Vagina (tissue), 2 donors: ENCODE data around the gene NEDD4L.

ENCODE experiments used
- POLR2AphosphoS5 ChIP-seq, 2 donors: sonication (generic); formaldehyde crosslinking; IDR thresholded peaks; one replicate each; pipeline ENCODE4 v1.9.0; 2017; ENCODE audit warnings: antibody characterized with exemption in 2 of 2, mild to moderate bottlenecking in 2 of 2, low read depth in 1 of 2; ENCODE audit not compliant: insufficient read depth in 1 of 2
- TF ChIP-seq, protein P1 (sequence below), 3 experiments: fragments of 450-650 bp in 2 of 3; fragments of 200-600 bp in 1 of 3; sonication (generic) in 1 of 3; IDR thresholded peaks; one replicate each; pipeline ENCODE4 v1.5.1; 2017 to 2019; ENCODE audit warnings: antibody characterized with exemption in 3 of 3, mild to moderate bottlenecking in 2 of 3, moderate library complexity in 2 of 3

- TF ChIP-seq, protein P1, sequence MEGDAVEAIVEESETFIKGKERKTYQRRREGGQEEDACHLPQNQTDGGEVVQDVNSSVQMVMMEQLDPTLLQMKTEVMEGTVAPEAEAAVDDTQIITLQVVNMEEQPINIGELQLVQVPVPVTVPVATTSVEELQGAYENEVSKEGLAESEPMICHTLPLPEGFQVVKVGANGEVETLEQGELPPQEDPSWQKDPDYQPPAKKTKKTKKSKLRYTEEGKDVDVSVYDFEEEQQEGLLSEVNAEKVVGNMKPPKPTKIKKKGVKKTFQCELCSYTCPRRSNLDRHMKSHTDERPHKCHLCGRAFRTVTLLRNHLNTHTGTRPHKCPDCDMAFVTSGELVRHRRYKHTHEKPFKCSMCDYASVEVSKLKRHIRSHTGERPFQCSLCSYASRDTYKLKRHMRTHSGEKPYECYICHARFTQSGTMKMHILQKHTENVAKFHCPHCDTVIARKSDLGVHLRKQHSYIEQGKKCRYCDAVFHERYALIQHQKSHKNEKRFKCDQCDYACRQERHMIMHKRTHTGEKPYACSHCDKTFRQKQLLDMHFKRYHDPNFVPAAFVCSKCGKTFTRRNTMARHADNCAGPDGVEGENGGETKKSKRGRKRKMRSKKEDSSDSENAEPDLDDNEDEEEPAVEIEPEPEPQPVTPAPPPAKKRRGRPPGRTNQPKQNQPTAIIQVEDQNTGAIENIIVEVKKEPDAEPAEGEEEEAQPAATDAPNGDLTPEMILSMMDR (IDR thresholded peaks at IDR 0.05) = no peak
- no peak for TF ChIP-seq POLR2AphosphoS5 (IDR thresholded peaks at IDR 0.05; ENCODE audit: insufficient read depth in 1 of 2, low read depth in 1 of 2)
Measured at GRCh38 chr18:58402951-58403702, 359.1 kb downstream of the NEDD4L start.
